ENCODE data around the gene LRP1B.

- TF ChIP-seq, protein P1, sequence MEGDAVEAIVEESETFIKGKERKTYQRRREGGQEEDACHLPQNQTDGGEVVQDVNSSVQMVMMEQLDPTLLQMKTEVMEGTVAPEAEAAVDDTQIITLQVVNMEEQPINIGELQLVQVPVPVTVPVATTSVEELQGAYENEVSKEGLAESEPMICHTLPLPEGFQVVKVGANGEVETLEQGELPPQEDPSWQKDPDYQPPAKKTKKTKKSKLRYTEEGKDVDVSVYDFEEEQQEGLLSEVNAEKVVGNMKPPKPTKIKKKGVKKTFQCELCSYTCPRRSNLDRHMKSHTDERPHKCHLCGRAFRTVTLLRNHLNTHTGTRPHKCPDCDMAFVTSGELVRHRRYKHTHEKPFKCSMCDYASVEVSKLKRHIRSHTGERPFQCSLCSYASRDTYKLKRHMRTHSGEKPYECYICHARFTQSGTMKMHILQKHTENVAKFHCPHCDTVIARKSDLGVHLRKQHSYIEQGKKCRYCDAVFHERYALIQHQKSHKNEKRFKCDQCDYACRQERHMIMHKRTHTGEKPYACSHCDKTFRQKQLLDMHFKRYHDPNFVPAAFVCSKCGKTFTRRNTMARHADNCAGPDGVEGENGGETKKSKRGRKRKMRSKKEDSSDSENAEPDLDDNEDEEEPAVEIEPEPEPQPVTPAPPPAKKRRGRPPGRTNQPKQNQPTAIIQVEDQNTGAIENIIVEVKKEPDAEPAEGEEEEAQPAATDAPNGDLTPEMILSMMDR (IDR thresholded peaks at IDR 0.05; ENCODE audit: low read length) = no peak
- TF ChIP-seq EZH2 (optimal IDR thresholded peaks at IDR 0.05; ENCODE audit: low read depth, low read length) (no peak), EZH2phosphoT487 (IDR thresholded peaks at IDR 0.05; ENCODE audit: low read length) (no peak)
These were observed 316.7 kb downstream of the LRP1B start for GRCh38 chr2:141814150-141814549.
